Measurements from ENCODE around the gene QTRT2.

DNA sequence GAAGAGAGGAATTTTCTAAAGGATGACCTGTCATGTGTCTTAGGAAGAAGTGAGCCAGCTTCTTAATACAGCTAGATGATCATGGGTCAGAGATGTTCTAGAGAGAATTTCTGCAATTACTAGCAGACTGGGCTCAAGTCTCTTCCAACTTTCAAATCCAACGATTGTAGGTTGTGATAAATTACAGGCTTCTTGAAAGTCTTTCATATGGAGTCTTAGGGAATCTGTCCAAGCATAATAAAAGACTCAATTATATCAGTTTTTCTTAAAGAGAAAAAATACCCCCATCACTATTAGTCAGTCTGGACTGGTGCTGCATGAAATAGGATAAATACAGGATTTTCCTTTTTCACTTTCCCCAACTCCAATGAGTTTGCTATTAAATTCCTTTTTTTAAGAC is 63.2 kb downstream of the QTRT2 start:
- TF ChIP-seq CTCF (conservative IDR thresholded peaks at IDR 0.05; ENCODE audit: low read depth, low read length) (no peak), EZH2 (IDR thresholded peaks at IDR 0.05; ENCODE audit: borderline replicate concordance, low read depth, low read length, poor library complexity, severe bottlenecking) (no peak)
